ENCODE results near the gene SESTD1. TPM values are rescaled to one million over a fixed set of nuclear protein-coding genes. Genes with fewer than 3 reads are reported as not detected.
"Not testable (repeated sequence)": the region's sequence is repeated elsewhere in the genome, so short reads cannot be mapped to it uniquely, and the experiment has no call there.

Gene SESTD1
- total and polyA plus RNA-seq, 7 donors: 4.2 to 20.2 (median 15.1) TPM

- peaks cover 15% of the 10 kb centered on the region for H3K9me3 ChIP-seq
- no peak for DNase-seq
- no peaks in the 10 kb centered on the region for H3K36me3 ChIP-seq (ENCODE audit: insufficient read depth in 1 of 2, low read depth in 1 of 2)
- 96 to 100% methylated on average over 5 of the region's 5 CpGs; no CpG with 5 or more reads in 1 of the 3 donors for WGBS, 3 donors
- ATAC-seq: no peak
- no peak for TF ChIP-seq CTCF (IDR thresholded peaks at IDR 0.05)
- no peak overlapping the region for H3K4me3 ChIP-seq
- intact Hi-C loops (cut with DNase I): no loop called here
- no peaks in the 10 kb centered on the region for H3K4me1 ChIP-seq
- no peak overlapping the region for H3K27ac ChIP-seq
- no peaks in the 10 kb centered on the region for H3K27me3 ChIP-seq (ENCODE audit: insufficient read depth in 3 of 3, low read length in 2 of 3)
Observed at GRCh38 chr2:179207047-179207446, 57.6 kb downstream of the SESTD1 start.

GRCh38 chr2:179201869-179202268 is 62.8 kb downstream of the SESTD1 start:
- no peak for TF ChIP-seq CTCF (IDR thresholded peaks at IDR 0.05)
- no peak overlapping the region for H3K27ac ChIP-seq
- DNase-seq (no peak), ATAC-seq (no peak)
- intact Hi-C loops (cut with DNase I): no loop called here
- no peak overlapping the region for H3K4me3 ChIP-seq
- 98 to 100% methylated on average over 3 of the region's 3 CpGs; no CpG with 5 or more reads in 1 of the 3 donors for WGBS, 3 donors
- no peaks in the 10 kb centered on the region for H3K9me3 ChIP-seq
- H3K4me1 ChIP-seq: no peaks in the 10 kb centered on the region
- H3K36me3 ChIP-seq (ENCODE audit: insufficient read depth in 1 of 2, low read depth in 1 of 2): no peaks in the 10 kb centered on the region
- H3K27me3 ChIP-seq (ENCODE audit: insufficient read depth in 3 of 3, low read length in 2 of 3): no peaks in the 10 kb centered on the region

- ATAC-seq; H3K4me3 ChIP-seq; H3K36me3 ChIP-seq (ENCODE audit: insufficient read depth in 1 of 2, low read depth in 1 of 2); H3K9me3 ChIP-seq; intact Hi-C loops (cut with DNase I); DNase-seq; H3K27me3 ChIP-seq (ENCODE audit: insufficient read depth in 3 of 3, low read length in 2 of 3); H3K4me1 ChIP-seq; H3K27ac ChIP-seq: not testable (repeated sequence)
- WGBS, 3 donors: 92 to 96% (median 94%) methylated on average over 20 to 23 of the region's 23 CpGs
Observed at GRCh38 chr2:179195926-179196590, 68.6 kb downstream of the SESTD1 start.

- TF ChIP-seq CTCF (IDR thresholded peaks at IDR 0.05): no peak
- WGBS, 3 donors: 90 to 98% (median 97%) methylated on average over 2 of the region's 2 CpGs
- intact Hi-C loops (cut with DNase I): no loop called here
- Histone ChIP-seq H3K27ac (no peak overlapping the region), H3K4me3 (no peak overlapping the region), H3K9me3 (peaks cover under 1% of the 10 kb centered on the region), H3K36me3 (ENCODE audit: insufficient read depth in 1 of 2, low read depth in 1 of 2) (no peaks in the 10 kb centered on the region), H3K27me3 (ENCODE audit: insufficient read depth in 3 of 3, low read length in 2 of 3) (no peaks in the 10 kb centered on the region), H3K4me1 (no peaks in the 10 kb centered on the region)
- DNase-seq (no peak), ATAC-seq (no peak)
Observed at GRCh38 chr2:179195141-179195540, 69.5 kb downstream of the SESTD1 start.

- Histone ChIP-seq H3K27me3 (ENCODE audit: insufficient read depth in 3 of 3, low read length in 2 of 3) (no peaks in the 10 kb centered on the region), H3K4me1 (no peaks in the 10 kb centered on the region), H3K27ac (no peak overlapping the region), H3K9me3 (peaks cover 12% of the 10 kb centered on the region), H3K36me3 (ENCODE audit: insufficient read depth in 1 of 2, low read depth in 1 of 2) (no peaks in the 10 kb centered on the region), H3K4me3 (no peak overlapping the region)
- intact Hi-C loops (cut with DNase I): no loop called here
- no peak for TF ChIP-seq CTCF (IDR thresholded peaks at IDR 0.05)
- no peak for DNase-seq
- WGBS, 3 donors: 71 to 95% (median 77%) methylated on average over 3 of the region's 3 CpGs
- ATAC-seq: no peak
Observed at GRCh38 chr2:179193759-179194394, 70.8 kb downstream of the SESTD1 start.
